NOMO-1 treated with dmso at 0.1 percent for 144 hours (cell line): ENCODE measurements around the gene MSH3.
"Not testable (repeated sequence)": the region's sequence is repeated elsewhere in the genome, so short reads cannot be mapped to it uniquely, and the experiment has no call there.

Experiments used
- DNase-seq: peaks from one replicate; lab custom pipeline; 2025; ENCODE audit not compliant: unreplicated experiment; lab: John Stamatoyannopoulos, UW

Gene MSH3

GRCh38 chr5:80752427-80752826 lies 98.0 kb downstream of the MSH3 start:
- no peak for DNase-seq

DNA sequence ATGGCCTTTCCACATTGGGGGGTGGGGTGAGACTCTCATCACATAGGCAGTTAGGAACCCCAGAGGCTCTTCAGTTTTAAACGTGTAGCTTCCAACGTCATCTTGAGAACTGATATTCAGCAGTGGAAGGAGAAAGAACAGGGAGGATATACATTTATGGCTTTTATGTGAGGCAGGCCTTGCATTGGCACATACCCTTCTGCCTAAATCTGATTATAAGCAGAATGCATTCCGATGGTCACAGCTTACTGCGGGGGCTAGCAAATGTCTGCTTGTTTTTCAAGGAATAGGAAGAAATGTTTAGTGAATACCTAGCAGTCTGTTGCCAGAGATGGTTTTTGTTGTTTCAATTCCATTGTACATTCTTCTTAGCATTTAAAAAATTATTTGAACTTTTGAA lies 99.3 kb downstream of the MSH3 start:
- DNase-seq: no peak

- no peak for DNase-seq
Observed at GRCh38 chr5:80754900-80755299, 100.4 kb downstream of the MSH3 start.

DNA sequence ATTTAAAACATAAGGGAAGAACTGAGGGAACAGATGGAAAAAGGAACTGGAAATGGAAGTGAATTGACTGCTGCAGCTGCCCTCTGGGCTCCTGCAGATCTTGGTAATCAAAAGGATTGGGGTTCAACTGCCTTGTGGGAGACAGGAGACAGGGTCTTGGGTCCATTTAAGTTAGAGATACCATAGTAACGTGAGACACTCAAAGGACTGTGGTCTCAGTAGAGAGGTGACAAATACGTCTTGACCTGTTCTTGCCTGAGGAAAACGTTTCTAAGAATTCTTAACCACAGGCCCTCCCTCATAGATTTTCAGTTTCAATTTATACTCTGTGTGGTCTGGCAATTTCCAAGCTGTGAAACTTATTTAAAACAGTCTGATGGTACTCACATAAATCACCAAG lies 101.2 kb downstream of the MSH3 start:
- no peak for DNase-seq

GRCh38 chr5:80756292-80756691 lies 101.8 kb downstream of the MSH3 start:
- no peak for DNase-seq

DNA sequence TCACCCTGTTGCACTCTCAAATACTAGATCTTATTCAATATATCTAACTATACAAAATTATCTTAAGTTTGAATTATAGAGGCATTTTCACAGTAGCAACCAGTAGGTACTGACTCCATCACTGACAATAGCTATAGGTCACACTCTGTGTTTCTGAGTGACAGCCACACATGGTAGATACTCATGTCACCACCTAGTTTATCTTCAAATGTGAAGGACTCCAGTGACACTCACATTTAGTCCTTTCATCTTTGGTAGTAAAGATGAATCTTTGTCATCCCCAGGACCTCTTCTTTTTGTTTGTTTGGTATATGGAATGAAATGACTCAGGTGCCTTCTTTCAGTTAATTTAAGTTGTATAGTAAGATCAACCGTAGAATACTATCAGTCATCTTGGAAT lies 102.8 kb downstream of the MSH3 start:
- DNase-seq: no peak

DNA sequence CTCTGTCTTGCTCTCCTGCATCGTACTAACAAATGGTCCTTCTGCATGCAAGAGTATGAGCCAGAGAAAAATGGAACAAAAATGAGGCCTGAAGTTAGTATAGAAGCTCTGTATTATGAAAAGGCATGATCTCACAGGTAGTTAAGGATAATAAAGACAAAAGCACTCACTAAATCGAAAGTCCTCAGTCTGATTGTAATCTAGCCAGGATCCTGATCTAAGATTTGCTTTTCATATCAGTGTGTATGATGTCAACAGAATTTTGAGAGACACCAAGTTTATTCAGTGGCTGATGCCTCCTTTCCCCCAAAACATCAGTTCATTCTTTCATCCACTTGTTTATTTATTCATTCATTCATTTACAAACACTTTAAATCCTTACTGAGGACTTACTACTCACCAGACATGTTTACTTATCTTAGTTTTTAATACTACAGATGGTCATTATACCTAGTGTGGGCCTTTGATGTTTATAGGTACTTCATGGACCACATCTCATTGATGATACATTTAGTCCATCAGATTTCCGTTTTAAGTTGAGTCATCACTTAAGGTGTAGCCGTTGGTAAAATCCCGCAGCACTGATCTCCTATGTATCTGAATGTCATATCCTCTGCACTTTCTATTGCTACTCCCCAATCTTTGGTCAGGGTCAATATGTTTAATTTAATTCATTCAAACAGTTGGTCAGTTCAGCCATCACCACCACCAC lies 105.6 kb downstream of the MSH3 start:
- DNase-seq: no peak

GRCh38 chr5:80760680-80761079 lies 106.2 kb downstream of the MSH3 start:
- no peak for DNase-seq

DNA sequence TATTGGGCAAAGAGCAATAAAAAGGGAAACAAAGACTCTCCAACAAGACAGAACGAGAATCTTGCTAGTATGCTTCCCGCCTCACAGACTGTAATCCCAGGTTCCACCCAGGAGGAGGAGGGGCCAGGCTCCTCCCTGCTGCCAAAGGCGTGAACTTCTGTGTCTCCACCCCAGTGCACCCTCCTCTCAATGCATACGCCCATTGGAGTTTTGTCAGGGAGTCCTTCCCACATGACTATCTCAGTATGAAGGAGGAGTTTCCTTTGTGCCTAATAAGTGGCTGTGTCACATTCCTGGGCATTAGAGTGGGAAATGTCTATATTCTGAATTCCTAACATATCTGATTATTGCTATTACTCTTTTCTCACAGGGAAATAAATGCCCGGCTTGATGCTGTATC lies 106.7 kb downstream of the MSH3 start:
- no peak for DNase-seq

DNA sequence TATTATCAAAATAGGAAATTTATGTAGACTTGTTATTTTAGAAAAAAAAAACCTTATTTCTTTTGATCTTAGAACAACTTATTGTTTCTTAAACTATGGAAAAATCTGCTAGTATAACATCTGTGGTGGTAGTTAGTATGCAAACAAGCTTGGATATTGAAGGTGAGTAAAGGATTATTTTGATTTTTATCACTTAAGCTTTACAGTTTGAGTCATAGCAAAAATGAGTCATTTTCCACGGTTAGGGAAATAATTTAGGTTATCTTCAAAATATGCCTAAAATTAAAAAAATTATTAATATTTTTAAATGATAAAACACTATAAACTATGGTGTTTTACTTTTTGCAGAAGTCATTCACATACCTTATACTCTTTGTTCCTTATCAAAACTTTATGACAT lies 107.5 kb downstream of the MSH3 start:
- no peak for DNase-seq

- no peak for DNase-seq
Observed at GRCh38 chr5:80762573-80762972, 108.1 kb downstream of the MSH3 start.

- no peak for DNase-seq
Observed at GRCh38 chr5:80763211-80763610, 108.8 kb downstream of the MSH3 start.

DNA sequence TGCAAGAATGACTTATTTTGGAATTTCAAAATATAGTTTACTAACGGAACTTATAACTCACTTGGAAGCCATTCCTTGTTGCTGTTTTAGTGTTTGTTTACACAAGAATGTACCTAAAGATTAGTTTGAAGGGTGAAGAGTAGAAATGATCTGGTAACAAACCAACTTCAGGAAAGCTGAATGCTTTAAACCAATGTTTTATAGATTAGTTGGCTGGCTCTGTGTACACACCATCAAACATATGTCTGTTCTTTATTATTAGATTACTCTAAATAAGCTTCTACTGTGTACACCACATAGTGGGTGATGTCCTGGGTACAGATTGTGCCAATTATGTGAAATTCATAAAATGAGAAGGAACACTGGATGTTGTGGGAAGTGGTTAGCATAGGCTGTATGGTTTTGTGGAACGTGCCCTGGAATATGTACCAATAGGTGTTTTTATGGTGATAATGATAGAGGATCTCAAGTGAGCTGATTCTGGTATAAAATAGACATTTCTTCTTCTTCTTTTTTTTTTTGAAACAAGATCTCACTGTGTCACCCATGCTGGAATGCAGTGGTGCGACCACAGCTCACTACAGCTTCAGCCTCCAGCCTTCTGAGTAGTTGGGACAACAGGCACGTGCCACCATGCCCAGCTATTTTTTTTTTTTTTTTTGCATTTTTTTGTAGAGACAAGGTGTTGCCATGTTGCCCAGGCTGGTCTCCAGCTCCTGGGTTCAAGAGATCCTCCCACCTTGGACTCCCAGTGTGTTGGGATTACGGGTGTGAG lies 109.6 kb downstream of the MSH3 start:
- no peak for DNase-seq

- no peak for DNase-seq
Observed at GRCh38 chr5:80764786-80765185, 110.3 kb downstream of the MSH3 start.

- DNase-seq: no peak
Observed at GRCh38 chr5:80777347-80778287, 123.2 kb downstream of the MSH3 start.

GRCh38 chr5:80780024-80780423 lies 125.6 kb downstream of the MSH3 start:
- no peak for DNase-seq

DNA sequence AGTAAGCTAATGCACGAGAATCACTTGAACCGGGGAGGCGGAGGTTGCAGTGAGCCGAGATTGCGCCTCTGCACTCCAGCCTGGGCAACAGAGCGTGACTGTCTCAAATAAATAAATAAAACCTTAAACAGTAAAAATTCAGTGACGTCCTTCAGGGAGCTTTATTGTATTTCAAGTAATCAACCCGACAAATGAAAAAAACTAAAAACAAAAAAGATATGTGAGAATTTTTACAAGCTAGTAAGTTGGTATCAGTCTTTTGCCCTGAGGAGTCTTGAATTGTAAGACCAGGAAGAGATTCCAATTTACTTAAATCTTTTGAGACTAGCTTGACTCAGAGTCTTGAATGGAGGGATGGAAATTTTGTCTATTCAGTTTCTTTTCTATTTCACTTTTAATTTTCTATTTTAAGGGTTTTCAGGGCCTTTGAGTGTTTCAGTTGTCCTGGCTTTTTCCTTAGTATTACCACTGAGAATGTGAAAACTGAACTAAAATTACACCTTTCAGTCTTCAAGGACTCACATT lies 126.4 kb downstream of the MSH3 start:
- DNase-seq: no peak

- DNase-seq: no peak
Observed at GRCh38 chr5:80781356-80781755, 126.9 kb downstream of the MSH3 start.

DNA sequence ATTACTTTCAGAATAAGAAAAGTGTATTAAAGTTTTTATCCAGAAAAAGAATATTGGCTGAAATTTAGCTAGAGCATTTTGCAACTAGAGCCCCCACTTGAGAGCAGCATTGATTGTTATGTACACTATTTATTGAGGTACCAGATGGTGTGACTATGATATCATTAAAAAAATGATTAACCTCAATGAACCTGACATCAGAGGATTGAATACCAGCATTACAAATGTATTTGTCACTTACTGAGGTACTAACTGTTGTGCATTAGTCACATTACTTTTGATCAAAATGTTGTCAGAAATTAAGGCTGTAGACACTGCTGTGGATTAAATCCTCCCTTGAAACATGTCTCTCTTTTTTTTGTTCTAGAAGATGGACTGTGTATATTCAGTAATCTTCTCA lies 128.2 kb downstream of the MSH3 start:
- DNase-seq: no peak

DNA sequence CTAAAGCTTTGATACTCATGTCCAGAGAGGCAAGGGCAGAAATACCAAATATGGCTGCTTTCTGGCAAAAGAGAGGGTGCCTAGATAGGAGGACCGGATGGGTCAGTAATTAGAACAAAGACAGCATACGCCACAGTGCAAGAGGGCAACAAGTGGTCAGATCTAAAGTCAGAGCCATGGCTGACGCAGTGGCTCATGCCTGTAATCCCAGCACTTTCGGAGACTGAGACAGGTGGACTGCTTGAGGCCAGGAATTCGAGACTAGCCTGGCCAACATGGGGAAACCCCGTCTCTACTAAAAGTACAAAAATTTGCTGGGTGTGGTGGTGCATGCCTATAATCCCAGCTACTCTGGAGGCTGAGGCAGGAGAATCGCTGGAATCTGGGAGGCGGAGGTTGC lies 129.3 kb downstream of the MSH3 start:
- not testable (repeated sequence) for DNase-seq

DNA sequence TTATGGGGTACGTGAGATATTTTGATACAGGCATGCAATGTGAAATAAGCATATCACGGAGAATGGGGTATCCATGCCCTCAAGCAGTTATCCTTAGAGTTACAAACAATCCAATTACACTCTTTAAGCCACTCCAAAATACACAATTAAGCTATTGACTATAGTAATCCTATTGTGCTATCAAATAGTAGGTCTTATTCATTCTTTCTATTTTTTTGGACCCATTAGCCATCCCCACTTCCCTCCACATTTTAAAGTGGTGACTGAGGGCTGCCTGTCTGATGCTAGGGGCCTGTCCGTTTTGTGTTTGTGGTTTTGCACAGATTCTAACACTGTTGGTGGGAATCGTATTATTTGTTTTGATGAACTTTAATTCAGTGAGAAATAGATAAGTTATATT lies 130.0 kb downstream of the MSH3 start:
- no peak for DNase-seq
